A673 (cell line): ENCODE measurements around the gene LRRC27.
"Not testable (repeated sequence)": the region's sequence is repeated elsewhere in the genome, so short reads cannot be mapped to it uniquely, and the experiment has no call there.

Experiments
- CTCF ChIP-seq: fragments of 300-800, 200-600 bp; sonication (generic); conservative IDR thresholded peaks from 2 replicates; pipeline ENCODE4 v1.5.1; 2017; ENCODE audit warnings: low read depth, mild to moderate bottlenecking, antibody characterized with exemption, low read length, moderate library complexity, mixed read lengths
- EZH2 ChIP-seq: fragments of 200-600 bp; sonication (generic); IDR thresholded peaks from 2 replicates; pipeline ENCODE4 v1.6.1; 2017; ENCODE audit warnings: borderline replicate concordance, low read depth, mild to moderate bottlenecking, mixed read lengths, antibody characterized with exemption, low read length; ENCODE audit not compliant: poor library complexity, severe bottlenecking

GRCh38 chr10:132317477-132317876 lies 14.5 kb upstream of the LRRC27 start:
- TF ChIP-seq CTCF, EZH2: not testable (repeated sequence)
